Activated CD4-positive, alpha-beta T cell treated with anti-CD3 and anti-CD28 coated beads, Interleukin-2, amount 50 U/mL, for 1 hour (primary cell): ENCODE results near the gene ACAT1.
"Not testable (repeated sequence)": the region's sequence is repeated elsewhere in the genome, so short reads cannot be mapped to it uniquely, and the experiment has no call there.

Experiments
- DNase-seq: peaks from one replicate; pipeline ENCODE4 v3.0.0-alpha.2; 2020

Gene ACAT1

GRCh38 chr11:108121274-108122155, at the start of gene ACAT1:
TSS of gene ACAT1 (plus strand) at chr11:108121567. CDS start at chr11:108121607, 40 bp downstream.
- DNase-seq: peak; percentile 97

DNA sequence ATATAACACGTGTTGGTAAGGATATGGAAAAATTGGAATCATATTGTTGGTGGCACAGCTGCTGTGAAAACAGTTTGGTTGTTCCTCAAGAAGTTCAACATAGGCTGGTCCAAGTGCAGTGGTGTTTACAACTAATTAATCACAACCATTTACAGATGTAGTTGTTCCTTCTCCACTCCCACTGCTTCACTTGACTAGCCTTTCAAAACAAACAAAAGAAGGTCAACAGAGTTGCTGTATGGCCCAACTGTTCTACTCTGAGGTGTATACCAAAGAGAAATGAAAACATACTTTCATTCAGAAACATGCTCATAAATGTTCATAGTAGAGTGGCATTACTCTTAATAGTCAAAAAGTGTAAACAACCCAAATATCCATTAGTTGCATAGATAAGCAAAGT, 36.6 kb upstream of the ACAT1 start:
- DNase-seq: no peak

GRCh38 chr11:108085672-108086071, 35.7 kb upstream of the ACAT1 start:
- no peak for DNase-seq

DNA sequence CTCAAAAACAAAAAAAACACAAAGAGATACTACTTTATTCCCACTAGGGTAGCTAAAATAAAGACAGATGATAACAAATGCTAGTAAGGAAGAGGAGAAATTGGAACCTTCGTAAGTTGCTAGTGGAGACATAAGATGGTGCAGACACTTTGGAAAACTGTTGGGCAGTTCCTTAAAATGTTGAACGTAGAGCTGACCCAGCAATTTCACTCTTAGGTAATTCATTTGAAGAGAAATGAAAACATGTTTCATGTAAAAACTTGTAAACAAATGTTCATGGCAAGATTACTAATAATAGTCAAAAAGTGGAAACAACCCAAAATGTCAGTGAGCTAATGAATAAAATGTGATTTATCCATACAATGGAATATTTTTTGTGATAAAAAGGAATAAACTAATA, 29.2 kb upstream of the ACAT1 start:
- DNase-seq: no peak

DNA sequence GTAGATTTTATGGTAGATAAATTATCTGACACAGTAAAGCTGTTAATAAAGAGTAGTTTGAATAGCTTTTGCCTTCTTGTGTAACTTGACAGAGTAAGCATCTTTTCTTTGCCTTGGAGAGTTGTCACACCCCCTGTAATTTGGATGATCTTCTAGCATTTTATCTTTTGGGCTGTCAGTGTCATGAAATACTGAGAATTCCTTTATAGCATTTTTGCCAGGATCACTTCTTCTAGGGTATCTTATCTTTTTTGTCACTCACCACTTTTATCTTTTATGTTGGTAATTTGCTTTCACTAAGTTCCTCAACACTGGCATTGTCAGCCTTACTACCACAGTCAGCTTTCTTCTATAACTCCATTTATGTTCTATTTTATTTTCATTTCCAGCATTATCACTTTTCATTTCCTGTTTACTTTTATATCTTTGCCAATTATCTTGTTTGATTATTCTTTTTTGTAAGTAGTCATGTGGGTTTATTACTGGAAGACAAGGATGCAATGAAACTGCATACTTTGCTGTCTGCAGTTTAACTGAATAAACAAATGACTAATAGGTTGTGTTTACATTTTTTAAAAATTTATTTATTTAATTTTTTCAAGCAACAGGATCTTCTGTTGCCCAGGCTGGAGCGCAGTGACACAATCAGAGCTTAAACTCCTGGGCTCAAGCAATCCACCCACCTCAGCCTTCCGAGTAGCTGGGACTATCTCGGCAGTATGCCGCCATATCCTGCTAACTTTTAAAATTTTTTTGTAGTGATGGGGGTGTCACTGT, 28.1 kb upstream of the ACAT1 start:
- no peak for DNase-seq

GRCh38 chr11:108097179-108097578, 24.2 kb upstream of the ACAT1 start:
- no peak for DNase-seq

DNA sequence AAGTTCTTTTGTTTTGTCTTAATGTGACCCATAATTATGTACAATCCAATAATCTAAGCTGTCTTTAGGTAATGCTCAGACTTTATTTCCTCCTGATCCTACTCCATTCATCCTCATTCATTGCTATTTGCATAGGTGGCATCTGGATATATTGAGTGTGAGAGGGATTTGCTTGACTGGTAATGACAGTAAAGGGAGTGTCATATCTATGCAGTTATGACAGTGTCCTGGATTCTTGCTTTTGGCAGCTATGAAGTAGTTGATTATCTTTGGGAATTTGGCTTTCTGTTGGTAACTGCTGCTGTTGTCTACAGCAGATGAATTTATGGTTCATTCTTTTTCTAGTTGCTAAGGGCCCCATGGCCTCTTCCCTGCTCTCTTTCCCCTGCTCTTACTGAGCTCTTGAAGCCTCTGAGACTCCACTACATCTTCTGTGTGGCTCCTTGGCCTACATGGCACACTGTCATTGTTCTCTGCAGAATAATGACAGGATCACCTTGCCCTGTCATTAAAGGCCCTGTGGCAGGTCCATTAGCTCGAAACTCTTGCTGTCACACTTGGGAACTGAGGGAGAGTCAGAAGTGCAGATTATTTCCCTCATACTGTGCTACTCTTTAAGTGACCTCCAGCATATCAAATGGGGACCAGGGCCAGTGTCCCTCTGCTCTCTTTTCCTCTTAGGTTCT, 20.1 kb upstream of the ACAT1 start:
- DNase-seq: no peak

GRCh38 chr11:108111126-108111525, 10.2 kb upstream of the ACAT1 start:
- no peak for DNase-seq

DNA sequence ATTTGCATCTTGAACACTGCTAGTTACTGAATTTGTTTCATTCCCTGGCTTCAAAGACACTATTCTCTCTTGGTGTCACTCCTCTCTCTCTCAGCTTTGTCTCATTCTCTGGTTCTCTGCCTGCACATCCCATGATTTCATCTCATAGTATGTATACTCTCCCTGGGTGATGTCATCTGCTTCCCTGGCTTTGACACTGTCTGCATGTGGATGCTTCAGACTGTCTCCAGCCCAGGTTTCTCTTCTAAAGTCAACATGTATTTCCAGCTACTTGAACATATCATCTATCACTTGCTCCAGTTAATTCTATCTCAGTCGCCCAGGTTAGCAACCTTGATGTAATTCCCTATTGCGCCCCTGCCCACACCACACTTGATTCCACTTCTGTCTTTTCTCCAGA, 9.3 kb upstream of the ACAT1 start:
- no peak for DNase-seq

DNA sequence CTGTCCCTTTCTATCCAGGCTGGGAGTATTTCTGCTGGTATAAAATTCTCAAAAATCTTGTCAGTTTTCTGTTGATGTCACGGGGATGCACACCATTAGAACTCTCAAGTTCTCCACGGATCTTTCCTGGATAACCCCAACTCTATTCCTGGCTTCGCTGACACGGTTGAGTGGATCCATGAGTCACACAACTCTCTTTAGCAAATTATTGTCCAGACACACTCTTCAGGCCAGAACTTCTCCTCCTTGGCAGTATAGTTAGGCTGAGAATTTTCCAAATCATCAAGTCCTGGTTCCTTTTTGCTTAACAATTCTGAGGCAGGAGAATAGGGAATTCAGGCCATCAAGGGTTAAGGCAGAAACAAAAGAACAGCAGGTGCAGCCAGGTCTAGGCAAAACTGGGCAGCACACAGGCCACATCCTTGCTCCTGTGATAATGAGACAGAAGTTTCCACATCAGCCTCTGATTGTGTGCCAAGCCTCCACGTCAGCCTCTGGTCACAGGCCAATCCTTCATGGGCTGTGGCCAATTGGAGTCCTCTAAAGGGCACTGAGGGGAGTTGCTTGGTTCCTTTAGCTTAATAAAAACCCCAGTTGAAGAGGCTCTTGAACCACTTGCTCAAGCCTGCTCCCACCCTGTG, 5.7 kb upstream of the ACAT1 start:
- no peak for DNase-seq

DNA sequence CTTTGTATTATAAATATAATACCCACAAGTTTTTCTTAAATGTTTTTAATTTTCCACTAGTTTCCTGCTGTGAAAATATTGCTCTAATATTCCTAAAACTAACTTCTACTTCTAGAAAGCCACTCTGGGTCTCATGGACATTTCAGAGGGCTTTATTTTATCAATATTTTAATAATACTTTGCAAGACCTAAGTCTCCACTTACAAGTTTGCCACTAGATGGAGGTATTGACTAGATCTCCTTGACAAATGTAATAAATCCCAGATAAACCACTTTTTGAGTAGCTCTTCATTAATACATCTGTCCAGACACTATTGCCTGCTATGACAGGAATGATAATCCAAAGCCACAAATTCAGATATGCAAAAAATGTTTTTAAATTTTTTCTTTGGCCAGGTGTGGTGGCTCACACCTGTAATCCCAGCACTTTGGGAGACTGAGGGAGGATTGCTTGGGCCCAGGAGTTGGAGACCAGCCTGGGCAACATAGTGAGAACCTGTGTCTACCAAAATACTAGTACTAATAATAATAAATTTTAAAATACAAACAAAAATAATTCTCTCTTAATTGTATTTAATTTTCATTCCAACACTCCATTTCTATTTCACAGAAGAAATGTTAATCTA, 3.5 kb upstream of the ACAT1 start:
- DNase-seq: no peak

DNA sequence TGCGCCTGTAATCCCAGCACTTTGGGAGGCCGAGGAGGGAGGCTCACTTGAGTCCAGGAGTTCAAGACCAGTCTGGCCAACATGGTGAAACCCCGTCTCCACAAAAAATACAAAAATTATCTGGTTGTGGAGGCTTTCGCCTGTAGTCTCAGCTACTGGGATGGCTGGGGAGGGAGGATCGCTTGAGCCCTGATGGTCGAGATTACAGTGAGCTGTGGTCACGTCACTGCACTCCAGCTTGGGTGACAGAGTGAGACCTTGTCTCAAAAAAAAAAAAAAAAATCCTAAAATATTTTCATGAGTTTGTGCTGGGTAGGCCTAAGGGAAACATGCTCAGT, 462 bp upstream of the ACAT1 start:
- not testable (repeated sequence) for DNase-seq

GRCh38 chr11:108122166-108122628, 830 bp downstream of the ACAT1 start:
- no peak for DNase-seq

DNA sequence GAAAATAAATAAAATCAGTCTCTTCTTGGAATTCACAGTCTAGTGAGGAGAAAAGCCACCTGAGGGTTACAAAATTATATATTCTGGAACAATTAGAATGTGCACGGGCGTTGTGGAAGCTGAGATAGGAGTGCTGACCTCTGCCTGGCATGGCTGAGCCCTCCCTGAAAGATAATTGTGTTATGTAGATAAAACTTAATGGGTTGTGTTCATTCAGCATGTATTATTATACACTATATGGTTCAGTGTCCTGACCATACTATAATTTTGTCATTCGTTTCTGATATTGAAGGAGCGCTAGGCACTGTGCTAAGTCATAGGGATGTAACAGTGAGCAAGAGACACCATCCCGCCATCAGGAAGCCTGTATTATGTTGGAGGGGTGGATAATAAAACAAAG, 3.7 kb downstream of the ACAT1 start:
- DNase-seq: no peak

DNA sequence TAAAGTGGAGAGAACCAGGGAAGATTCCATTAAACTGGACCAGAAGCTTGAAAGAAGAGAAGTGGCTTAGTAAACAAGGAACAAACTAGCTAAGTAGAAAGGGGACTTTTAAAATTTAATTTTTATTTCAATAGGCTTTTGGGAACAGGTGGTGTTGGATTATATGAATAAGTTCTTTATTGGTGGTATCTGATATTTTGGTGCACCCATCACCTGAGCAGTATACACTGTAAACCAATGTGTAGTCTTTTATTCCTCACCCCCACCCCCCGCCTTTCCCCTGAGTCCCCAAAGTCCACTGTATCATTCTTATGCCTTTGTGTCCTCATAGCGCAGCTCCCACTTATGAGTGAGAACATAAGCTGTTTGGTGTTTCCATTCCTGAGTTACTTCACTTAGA, 7.4 kb downstream of the ACAT1 start:
- no peak for DNase-seq

DNA sequence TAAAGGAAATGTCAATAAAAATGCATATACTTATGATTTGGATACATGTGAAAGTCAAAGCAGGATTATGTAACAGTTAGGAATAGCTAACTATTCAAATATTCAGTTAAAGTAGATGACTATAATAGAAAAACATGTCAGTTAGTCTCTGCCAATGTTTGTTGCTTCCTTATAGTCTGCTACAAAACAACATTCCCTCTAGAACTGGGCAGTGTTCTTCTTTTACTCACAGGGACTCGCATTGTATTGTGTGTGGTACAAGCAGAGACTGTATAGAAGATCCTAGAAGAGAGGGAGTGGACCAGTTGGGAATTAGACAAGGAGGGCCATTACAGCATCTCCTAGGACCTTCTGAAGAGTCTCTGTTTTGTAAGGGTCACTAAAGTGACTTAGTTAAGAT, 10.6 kb downstream of the ACAT1 start:
- no peak for DNase-seq

GRCh38 chr11:108132993-108133538, 11.7 kb downstream of the ACAT1 start:
- not testable (repeated sequence) for DNase-seq

- DNase-seq: peak; percentile 5
Measured at GRCh38 chr11:108135845-108136544, 14.6 kb downstream of the ACAT1 start.

DNA sequence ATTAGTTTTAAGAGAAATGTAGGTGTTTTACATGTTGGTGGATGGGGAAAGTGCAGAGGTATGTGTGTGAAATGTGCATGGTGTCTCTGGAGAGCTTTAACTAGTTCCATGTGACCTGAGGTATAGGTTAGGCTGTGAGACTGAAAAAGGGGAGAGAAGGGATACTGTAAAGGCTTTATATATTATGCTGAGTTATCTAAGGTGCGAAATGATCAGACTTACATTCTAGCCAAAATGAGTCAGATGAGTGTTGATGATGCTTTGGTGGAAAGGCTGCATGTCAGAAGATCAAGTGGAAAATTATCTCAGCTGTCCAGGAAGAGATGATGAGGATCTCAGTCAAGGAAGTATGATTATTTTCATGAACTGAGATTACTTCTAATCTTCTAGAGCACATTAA, 15.8 kb downstream of the ACAT1 start:
- DNase-seq: no peak

DNA sequence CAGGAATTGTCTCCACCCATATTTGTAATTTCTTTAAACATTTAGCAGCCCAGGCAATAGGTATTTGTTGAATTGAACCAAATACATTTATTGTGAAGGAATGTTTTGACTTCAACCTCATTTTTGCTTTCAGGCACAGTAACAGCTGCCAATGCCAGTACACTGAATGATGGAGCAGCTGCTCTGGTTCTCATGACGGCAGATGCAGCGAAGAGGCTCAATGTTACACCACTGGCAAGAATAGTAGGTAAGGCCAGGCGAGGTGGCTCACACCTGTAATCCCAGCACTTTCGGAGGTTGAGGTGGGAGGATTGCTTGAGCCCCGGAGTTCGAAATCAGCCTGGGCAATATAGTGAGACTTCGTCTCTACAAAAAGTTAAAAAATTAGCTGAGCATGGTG, 20.9 kb downstream of the ACAT1 start:
- DNase-seq: no peak

GRCh38 chr11:108144615-108145014, 23.2 kb downstream of the ACAT1 start:
- DNase-seq: no peak

DNA sequence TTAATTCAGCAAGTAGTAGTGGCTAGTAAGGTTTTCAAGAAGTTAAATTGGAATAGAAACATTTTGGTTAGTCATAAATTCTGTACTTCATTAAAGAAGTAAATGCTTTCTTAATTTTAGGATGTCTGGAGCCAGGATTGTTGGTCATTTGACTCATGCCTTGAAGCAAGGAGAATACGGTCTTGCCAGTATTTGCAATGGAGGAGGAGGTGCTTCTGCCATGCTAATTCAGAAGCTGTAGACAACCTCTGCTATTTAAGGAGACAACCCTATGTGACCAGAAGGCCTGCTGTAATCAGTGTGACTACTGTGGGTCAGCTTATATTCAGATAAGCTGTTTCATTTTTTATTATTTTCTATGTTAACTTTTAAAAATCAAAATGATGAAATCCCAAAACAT, 25.8 kb downstream of the ACAT1 start:
- DNase-seq: no peak
